HG03442 (cell line): ENCODE results near the gene DISC1.

Experiments
- ATAC-seq: cut with Tn5 transposase; IDR thresholded peaks from one replicate; pipeline ENCODE4 v1.9.1; 2021; ENCODE audit warnings: mild to moderate bottlenecking, moderate library complexity; ENCODE audit not compliant: unreplicated experiment

The DISC1 gene

GRCh38 chr1:231694465-231695077 lies 68.0 kb downstream of the DISC1 start:
- ATAC-seq, result no peak

DNA sequence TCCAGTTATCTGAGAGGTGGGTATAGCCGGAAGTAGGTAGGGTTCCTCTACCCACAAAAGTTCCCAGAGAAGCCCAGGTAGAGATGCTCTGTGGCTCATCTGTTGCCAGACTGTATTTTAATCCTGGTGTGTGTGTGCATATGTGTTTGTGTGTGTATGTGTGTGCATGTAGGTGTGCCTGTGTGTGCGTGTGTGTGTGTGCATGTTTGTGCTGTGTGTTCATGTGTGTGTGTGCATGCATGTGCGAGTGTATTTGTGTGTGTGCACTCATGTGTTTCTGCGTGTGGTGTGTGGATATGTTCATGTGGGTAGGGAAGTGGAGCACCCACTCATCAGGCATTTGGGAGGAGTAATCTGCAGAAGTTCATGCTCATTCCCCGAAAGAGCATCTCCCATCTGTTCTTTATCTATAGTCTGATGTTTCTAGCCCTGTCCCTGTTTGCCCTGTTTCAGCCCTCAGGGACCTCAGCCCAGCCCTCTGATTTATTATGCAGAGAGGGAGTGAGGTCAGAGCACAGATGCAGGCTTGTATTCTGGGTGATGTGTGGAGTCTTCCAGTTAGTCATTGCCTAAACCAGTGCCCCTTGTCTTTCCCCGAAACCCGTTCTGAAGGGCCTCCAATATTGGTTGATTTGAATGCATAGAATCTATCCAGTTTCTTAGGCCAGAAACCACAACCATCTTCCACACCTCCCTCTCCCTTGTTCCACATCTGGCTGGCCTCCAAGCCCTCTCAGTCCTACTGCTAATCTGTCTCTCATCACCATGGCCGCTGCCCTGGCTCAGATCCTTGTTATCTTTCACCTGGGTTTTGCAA lies 69.1 kb downstream of the DISC1 start:
- ATAC-seq, result no peak

GRCh38 chr1:231699784-231700183 lies 73.2 kb downstream of the DISC1 start:
- no peak for ATAC-seq

DNA sequence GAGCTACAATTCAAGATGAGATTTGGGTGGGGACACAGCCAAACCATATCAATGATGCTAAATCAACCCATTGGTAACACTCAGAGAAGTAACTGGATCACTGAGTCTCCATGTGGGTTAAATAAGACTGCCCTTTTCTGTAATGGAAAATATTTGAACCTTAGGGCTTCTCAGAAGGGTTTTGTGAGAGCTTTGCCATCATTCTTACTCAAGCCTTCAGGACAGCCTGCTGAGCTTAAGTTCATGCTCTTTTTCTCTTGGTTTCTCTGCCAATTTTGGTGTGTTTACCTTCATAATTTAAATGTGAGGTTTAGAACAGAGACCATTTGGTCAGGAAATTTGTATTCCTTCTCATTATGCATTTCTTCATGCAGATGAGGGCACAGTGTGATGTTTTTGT lies 74.7 kb downstream of the DISC1 start:
- no peak for ATAC-seq

GRCh38 chr1:231702331-231702730 lies 75.7 kb downstream of the DISC1 start:
- no peak for ATAC-seq

DNA sequence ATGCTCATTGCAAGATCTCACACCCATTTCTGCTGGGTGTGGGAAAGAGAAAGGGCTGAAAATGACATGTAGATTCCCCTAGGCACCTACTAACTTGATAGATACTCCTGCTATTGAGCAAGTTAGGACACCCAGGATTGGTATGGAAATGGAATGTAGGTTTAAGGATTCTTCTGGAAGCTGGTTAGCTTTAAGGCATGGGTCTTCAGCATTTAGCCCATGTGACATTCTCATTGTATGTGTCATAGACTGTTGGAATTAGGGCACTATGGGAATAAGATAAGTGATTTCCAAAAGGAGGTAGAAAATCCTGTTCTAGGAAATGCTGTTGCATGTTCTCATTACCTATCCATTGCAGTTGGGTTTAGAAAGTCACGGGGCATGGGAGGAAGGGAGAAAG lies 76.2 kb downstream of the DISC1 start:
- no peak for ATAC-seq

- ATAC-seq, result no peak
Observed at GRCh38 chr1:231705806-231706760, 79.5 kb downstream of the DISC1 start.

DNA sequence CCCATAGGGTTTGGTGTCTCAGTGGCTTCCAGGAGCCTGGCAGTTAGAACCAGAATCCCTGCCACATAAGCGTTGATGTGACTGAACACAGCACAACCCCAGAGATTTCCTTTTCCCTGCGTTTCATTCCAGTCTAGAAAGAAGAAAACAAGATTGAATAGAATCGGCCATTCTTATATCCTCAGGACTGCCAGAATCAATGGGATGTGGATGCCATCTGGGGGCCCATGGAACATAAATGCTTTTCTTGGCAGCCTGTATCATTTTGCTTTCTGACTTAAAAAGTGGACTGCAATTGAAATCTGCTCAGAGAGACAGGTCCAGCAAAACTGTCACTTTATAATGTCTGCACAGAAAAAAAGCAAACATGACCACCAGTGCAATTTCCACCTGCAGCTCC lies 80.3 kb downstream of the DISC1 start:
- no peak for ATAC-seq

DNA sequence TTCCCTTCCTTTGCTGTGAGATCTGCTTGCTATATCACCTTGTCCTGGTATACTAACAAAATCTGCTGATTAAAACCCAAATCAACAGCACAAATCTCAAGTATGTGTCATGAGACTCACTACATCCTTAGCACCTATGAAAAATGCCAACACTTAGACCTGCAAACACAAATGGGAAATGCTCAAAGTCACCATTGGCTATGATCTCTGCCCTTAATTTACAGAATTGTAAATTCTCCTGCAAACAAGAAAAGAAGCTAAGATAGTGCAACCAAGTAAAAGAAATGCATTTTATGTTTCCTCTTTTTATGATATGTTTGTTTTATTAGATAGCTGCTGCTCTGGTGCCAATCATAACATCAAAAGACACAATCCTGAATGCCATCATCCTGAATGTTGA lies 80.8 kb downstream of the DISC1 start:
- no peak for ATAC-seq

DNA sequence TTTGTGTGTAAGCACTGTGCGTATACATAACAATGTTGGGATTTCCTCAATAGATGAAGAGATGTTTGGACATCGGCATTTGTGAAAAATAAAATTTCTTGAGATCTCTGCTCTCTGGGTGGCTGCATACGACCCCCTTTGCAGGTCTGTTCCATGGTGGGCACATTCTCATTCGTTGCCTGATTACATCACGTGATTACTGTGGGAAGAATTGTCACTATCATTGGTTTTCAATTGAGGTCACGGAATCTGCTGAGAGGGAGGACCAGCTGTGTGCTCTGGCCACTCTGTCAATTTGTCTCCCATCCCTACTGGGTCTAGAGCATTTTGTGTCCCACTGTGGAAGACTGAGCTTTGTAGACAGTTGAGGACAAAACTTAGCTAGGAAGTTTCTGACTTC lies 81.8 kb downstream of the DISC1 start:
- no peak for ATAC-seq

- no peak for ATAC-seq
Observed at GRCh38 chr1:231714440-231714839, 87.8 kb downstream of the DISC1 start.

DNA sequence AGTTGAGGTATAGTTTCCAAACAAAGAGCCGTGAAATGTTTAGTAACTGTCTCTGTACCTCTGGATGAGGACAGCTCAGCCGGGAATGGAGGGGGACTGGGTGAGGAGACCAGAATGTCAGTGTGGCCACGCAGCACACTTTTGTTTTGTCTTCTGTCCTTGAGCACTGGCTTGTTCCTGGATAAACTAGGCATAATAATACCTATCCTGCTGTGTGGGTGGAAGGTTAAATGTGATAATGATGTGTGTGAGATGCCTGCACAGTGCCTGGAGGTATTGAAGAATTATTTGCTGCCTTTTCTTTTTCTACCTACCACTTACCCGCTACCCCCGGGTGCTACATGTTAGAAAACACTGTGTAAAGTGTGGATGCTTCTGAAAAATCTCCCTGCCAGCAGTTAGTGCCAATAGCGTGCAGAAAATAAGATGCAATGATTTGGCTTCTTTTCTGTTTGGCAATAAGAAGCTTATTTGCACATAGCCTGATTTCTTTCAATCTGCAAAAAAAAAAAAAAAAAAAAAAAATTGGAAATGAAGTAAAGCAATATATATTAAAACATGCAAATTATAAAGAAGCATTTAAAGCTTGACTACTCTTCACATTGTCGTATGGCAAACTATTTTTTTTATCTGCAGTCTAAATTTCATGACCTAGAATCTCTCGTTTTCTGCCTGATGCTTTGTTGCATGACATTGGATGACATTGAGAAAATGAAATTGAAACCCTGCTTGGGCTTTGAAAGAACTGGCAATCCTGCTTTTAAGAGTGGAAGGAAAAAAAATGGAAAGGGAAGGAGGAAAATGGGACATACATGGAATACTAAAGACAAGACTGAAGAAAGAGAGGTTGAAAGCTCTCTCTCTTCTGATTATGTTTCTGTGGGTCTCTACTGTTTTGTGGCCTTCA lies 89.5 kb downstream of the DISC1 start:
- ATAC-seq, result no peak

- no peak for ATAC-seq
Observed at GRCh38 chr1:231716879-231717278, 90.3 kb downstream of the DISC1 start.

DNA sequence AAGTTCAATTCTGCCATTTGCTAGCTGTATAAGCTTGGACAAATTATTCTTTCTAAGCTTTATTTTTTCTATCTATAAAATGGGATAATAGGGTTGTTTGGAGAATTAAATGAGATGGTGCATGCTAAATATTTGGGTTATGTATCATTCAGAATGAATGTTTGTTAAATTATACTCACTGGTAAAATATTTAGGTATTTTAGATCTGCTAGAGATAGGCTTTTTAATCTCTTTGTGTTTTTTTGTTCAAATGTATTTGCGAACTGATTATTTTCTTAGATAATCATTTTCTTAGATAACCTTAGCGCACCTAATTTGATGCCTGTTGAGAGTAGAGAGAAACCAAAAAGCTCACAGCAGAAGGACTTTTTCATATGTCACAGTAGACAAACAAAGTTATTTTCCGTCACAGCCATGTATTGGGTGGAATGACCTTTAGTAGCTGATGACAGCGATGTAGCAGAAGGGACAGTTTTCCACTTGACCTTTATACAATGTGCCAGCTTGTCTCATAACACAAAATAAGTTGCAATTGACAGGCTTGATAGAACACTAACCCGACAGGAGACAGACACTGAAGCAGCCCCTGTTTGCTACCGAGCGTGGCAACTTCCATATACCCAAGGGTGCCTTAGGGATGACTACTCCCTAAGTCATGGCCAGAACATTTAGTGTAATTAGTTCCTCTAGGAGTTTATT lies 93.0 kb downstream of the DISC1 start:
- ATAC-seq, result no peak

GRCh38 chr1:231720652-231721325 lies 94.2 kb downstream of the DISC1 start:
- no peak for ATAC-seq

DNA sequence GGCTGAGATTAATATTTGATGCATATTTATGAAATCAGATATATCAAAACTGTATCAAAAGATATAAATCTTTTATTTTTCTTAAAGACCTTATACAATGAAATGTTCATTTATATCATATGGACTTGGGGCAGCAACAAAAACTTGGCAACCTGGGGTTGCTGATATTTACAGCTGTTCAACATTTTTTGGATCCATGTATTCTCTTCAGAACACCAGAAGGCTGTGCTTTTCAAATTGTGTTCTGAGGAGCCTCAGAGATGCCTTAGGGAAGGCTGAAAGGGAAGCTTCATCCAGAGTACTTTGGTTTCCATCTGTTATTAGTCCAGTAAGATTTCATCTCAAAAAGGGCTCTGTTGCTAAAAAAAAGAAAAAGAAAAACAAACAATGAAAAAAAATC lies 94.8 kb downstream of the DISC1 start:
- no peak for ATAC-seq

DNA sequence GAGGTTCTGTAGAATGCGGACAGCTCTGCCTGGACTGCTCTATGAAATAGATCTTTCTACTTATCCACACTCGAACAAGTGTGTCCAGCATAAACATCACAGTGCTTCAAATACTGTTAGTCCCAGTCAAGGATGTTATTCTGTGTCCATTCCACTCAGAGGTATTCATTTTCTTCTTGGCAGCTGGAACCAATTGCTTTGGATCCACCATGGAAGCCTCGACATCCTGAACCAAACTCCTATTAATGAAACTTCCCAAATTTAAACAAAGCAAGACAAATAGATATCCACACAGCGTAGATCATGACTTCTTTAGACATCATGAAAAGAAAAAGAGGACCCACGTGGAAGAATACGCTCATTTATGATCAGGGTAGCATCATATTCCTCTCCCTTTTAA lies 95.8 kb downstream of the DISC1 start:
- no peak for ATAC-seq

GRCh38 chr1:231723146-231723545 lies 96.6 kb downstream of the DISC1 start:
- no peak for ATAC-seq

DNA sequence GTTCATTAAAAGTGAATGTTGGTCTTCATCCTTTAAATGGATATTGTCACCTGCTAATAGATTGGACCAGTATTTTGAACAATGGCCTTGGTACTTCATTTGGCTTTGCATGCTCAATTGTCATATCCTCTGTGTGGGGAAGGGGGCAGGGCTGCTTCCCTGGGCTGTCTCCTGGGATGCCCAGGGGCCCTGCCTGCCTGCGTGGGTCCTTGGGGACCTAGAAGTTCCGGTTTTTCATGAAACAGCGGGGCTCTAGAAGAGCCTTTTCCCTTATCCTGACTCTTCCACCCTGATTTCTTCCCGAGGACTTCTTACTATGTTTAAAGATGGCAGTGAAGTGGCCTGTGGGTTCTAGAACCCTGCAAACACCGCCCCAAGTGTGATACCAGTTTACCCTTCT lies 97.5 kb downstream of the DISC1 start:
- ATAC-seq, result no peak
